Loucy (cell line): Measurements from ENCODE around the gene SLX4IP.

ENCODE experiments used
- H2AFZ ChIP-seq: fragments of 200-600 bp; sonication (generic); 2 replicates; pipeline ENCODE4 v1.6.0; 2016; ENCODE audit warnings: antibody characterized with exemption, mild to moderate bottlenecking, low read length, moderate library complexity
- H3F3A ChIP-seq: fragments of 200-600 bp; 2 replicates; pipeline ENCODE4 v1.6.0; 2016; ENCODE audit warnings: antibody characterized with exemption, low read depth, mild to moderate bottlenecking
- H3K27me3 ChIP-seq: fragments of 200-600 bp; sonication (generic); 2 replicates; pipeline ENCODE4 v1.6.1; 2014; ENCODE audit warnings: low read length, mild to moderate bottlenecking; ENCODE audit not compliant: insufficient read depth, poor library complexity, severe bottlenecking
- H3K36me3 ChIP-seq: fragments of 200-600 bp; sonication (generic); 2 replicates; pipeline ENCODE4 v1.6.1; 2016; ENCODE audit warnings: low read length; ENCODE audit not compliant: insufficient read depth
- H3K4me1 ChIP-seq: fragments of 200-600 bp; sonication (generic); 2 replicates; pipeline ENCODE4 v1.5.1; 2014; ENCODE audit warnings: low read length, mild to moderate bottlenecking; ENCODE audit not compliant: insufficient read depth, poor library complexity, severe bottlenecking
- H3K4me2 ChIP-seq: fragments of 200-600 bp; sonication (generic); 2 replicates; pipeline ENCODE4 v1.6.0; 2014; ENCODE audit warnings: antibody characterized with exemption, low read length, low read depth, mild to moderate bottlenecking; ENCODE audit not compliant: poor library complexity, severe bottlenecking
- H3K4me3 ChIP-seq: fragments of 200-600 bp; sonication (generic); 2 replicates; pipeline ENCODE4 v1.5.1; 2014; ENCODE audit warnings: low read length, mild to moderate bottlenecking, mixed read lengths; ENCODE audit not compliant: poor library complexity, severe bottlenecking
- H3K79me2 ChIP-seq: fragments of 200-600 bp; sonication (generic); 2 replicates; pipeline ENCODE4 v1.6.1; 2014; ENCODE audit warnings: low read length; ENCODE audit not compliant: insufficient read depth
- H3K9ac ChIP-seq: fragments of 200-600 bp; sonication (generic); 2 replicates; pipeline ENCODE4 v1.6.0; 2014; ENCODE audit warnings: mild to moderate bottlenecking, low read depth, low read length, moderate library complexity; ENCODE audit not compliant: poor library complexity, severe bottlenecking
- H3K9me2 ChIP-seq: fragments of 200-600 bp; sonication (generic); replicated peaks from 2 replicates; pipeline ENCODE4 v1.6.1; 2016; ENCODE audit warnings: low read depth, low read length, mixed read lengths
- H3K9me3 ChIP-seq: fragments of 200-600 bp; sonication (generic); 2 replicates; pipeline ENCODE4 v1.6.1; 2014; ENCODE audit warnings: mild to moderate bottlenecking, antibody characterized with exemption, low read length, low read depth; ENCODE audit not compliant: insufficient read depth
- H4K20me1 ChIP-seq: fragments of 200-600 bp; sonication (generic); 2 replicates; pipeline ENCODE4 v1.6.0; 2014; ENCODE audit warnings: antibody characterized with exemption, low read length, mild to moderate bottlenecking; ENCODE audit not compliant: insufficient read depth, poor library complexity, severe bottlenecking
- CTCF ChIP-seq: fragments of 200-600 bp; sonication (generic); conservative IDR thresholded peaks from 2 replicates; pipeline ENCODE4 v1.5.1; 2014; ENCODE audit warnings: mild to moderate bottlenecking, antibody characterized with exemption, low read length
- EZH2phosphoT487 ChIP-seq: fragments of 200-600 bp; IDR thresholded peaks from 2 replicates; pipeline ENCODE4 v1.6.1; 2018; ENCODE audit warnings: antibody characterized with exemption, mild to moderate bottlenecking, moderate library complexity, borderline replicate concordance

Gene SLX4IP

GRCh38 chr20:10675450-10675848, 240.3 kb downstream of the SLX4IP start:
- TF ChIP-seq EZH2phosphoT487 (no peak), CTCF (no peak)
- H4K20me1 ChIP-seq: no peaks in the 10 kb centered on the region
- no peak overlapping the region for H2AFZ ChIP-seq
- no peak overlapping the region for H3K4me2 ChIP-seq
- no peak overlapping the region for H3K9ac ChIP-seq
- H3K4me3 ChIP-seq: no peak overlapping the region
- no peaks in the 10 kb centered on the region for H3K36me3 ChIP-seq
- no peaks in the 10 kb centered on the region for H3F3A ChIP-seq
- no peaks in the 10 kb centered on the region for H3K27me3 ChIP-seq
- H3K9me3 ChIP-seq: no peaks in the 10 kb centered on the region
- H3K9me2 ChIP-seq: no peaks in the 10 kb centered on the region
- no peaks in the 10 kb centered on the region for H3K4me1 ChIP-seq
- no peaks in the 10 kb centered on the region for H3K79me2 ChIP-seq

GRCh38 chr20:10676518-10676917, 241.4 kb downstream of the SLX4IP start:
- H3K36me3 ChIP-seq: no peaks in the 10 kb centered on the region
- no peak overlapping the region for H3K4me2 ChIP-seq
- H2AFZ ChIP-seq: no peak overlapping the region
- H3F3A ChIP-seq: no peaks in the 10 kb centered on the region
- H3K79me2 ChIP-seq: no peaks in the 10 kb centered on the region
- H3K9me2 ChIP-seq: no peaks in the 10 kb centered on the region
- H3K4me1 ChIP-seq: no peaks in the 10 kb centered on the region
- H3K9ac ChIP-seq: no peak overlapping the region
- no peaks in the 10 kb centered on the region for H3K9me3 ChIP-seq
- TF ChIP-seq CTCF: no peak
- no peak for TF ChIP-seq EZH2phosphoT487
- no peak overlapping the region for H3K4me3 ChIP-seq
- no peaks in the 10 kb centered on the region for H4K20me1 ChIP-seq
- no peaks in the 10 kb centered on the region for H3K27me3 ChIP-seq
